Inflammatory macrophage treated with lipopolysaccharide for 4 hours (primary cell): ENCODE results near the gene AQR.
"Not testable (repeated sequence)": the region's sequence is repeated elsewhere in the genome, so short reads cannot be mapped to it uniquely, and the experiment has no call there.

Source experiments
- DNase-seq: peaks from one replicate; pipeline ENCODE4 v3.0.0-alpha.2; 2020

AQR gene

GRCh38 chr15:34869110-34869509 is 100.4 kb downstream of the AQR start:
- no peak for DNase-seq

GRCh38 chr15:34865531-34865930 is 104.0 kb downstream of the AQR start:
- no peak for DNase-seq

GRCh38 chr15:34861214-34861613 is 108.3 kb downstream of the AQR start:
- no peak for DNase-seq

GRCh38 chr15:34855893-34856292 is 113.6 kb downstream of the AQR start:
- no peak for DNase-seq

- DNase-seq, result peak; percentile 3
Measured at GRCh38 chr15:34855413-34855812, 114.1 kb downstream of the AQR start.

- DNase-seq, result no peak
Measured at GRCh38 chr15:34854232-34854631, 115.3 kb downstream of the AQR start.

GRCh38 chr15:34853001-34853758 is 116.4 kb downstream of the AQR start:
- no peak for DNase-seq

- no peak for DNase-seq
Measured at GRCh38 chr15:34851751-34852150, 117.8 kb downstream of the AQR start.

GRCh38 chr15:34851007-34851406 is 118.5 kb downstream of the AQR start:
- no peak for DNase-seq

- DNase-seq, result no peak
Measured at GRCh38 chr15:34850121-34850520, 119.4 kb downstream of the AQR start.

- DNase-seq, result no peak
Measured at GRCh38 chr15:34849364-34849959, 120.1 kb downstream of the AQR start.

- DNase-seq, result peak; percentile 41
Measured at GRCh38 chr15:34847598-34847997, 121.9 kb downstream of the AQR start.

- no peak for DNase-seq
Measured at GRCh38 chr15:34841262-34841725, 128.2 kb downstream of the AQR start.

GRCh38 chr15:34838282-34838681 is 131.3 kb downstream of the AQR start:
- DNase-seq, result no peak

GRCh38 chr15:34837246-34838016 is 132.1 kb downstream of the AQR start:
- no peak for DNase-seq

- DNase-seq, result no peak
Measured at GRCh38 chr15:34828145-34828911, 141.2 kb downstream of the AQR start.

GRCh38 chr15:34821831-34822230 is 147.7 kb downstream of the AQR start:
- no peak for DNase-seq

- DNase-seq, result no peak
Measured at GRCh38 chr15:34820110-34820509, 149.4 kb downstream of the AQR start.

- no peak for DNase-seq
Measured at GRCh38 chr15:34818526-34818925, 151.0 kb downstream of the AQR start.

GRCh38 chr15:34815836-34816235 is 153.7 kb downstream of the AQR start:
- no peak for DNase-seq

GRCh38 chr15:34813446-34814190 is 155.9 kb downstream of the AQR start:
- no peak for DNase-seq

- DNase-seq, result not testable (repeated sequence)
Measured at GRCh38 chr15:34812868-34813365, 156.6 kb downstream of the AQR start.
